GM12873 (cell line): Measurements from ENCODE around the gene WBP2.

ENCODE experiments used
- CTCF ChIP-seq: IDR thresholded peaks from 2 replicates; pipeline ENCODE4 v1.5.1; 2012; ENCODE audit warnings: low read depth, mild to moderate bottlenecking, moderate library complexity, low read length, control low read depth; ENCODE audit not compliant: insufficient read depth; ENCODE audit errors: missing control alignments

Gene WBP2

GRCh38 chr17:75864448-75864871 is 9.3 kb upstream of the WBP2 start:
- TF ChIP-seq CTCF = no peak

- TF ChIP-seq CTCF = no peak
Measured at GRCh38 chr17:75861927-75862317, 6.8 kb upstream of the WBP2 start.

GRCh38 chr17:75856062-75856756 is 1.1 kb upstream of the WBP2 start:
- no peak for TF ChIP-seq CTCF

GRCh38 chr17:75854881-75855309 is 240 bp downstream of the WBP2 start:
- TF ChIP-seq CTCF = no peak

- no peak for TF ChIP-seq CTCF
Measured at GRCh38 chr17:75854101-75854748, 910 bp downstream of the WBP2 start.

GRCh38 chr17:75853433-75853832 is 1.7 kb downstream of the WBP2 start:
- no peak for TF ChIP-seq CTCF

- no peak for TF ChIP-seq CTCF
Measured at GRCh38 chr17:75850928-75851692, 4.0 kb downstream of the WBP2 start.
